ENCODE measurements around the gene IRS1.

IRS1 gene

DNA sequence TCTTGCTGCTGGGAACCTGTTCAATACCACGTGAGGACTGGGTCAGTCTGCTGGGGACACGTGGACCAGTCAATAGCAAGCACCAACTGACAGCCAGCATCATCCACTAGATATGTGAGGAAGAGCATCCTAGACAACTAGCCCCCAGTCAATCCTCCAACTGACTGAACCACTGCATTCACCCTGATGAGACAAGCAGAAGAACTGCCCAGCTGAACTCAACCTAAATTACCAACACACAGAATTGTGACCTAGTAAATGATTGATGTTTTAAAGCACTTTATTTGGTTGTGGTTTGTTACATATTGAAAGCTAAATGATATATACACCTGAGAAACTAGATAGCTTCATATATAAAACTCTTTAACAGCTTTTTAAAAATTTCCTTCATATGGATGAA is 15.7 kb downstream of the IRS1 start:
- Histone ChIP-seq H3K9ac (ENCODE audit: low read length) (no peak overlapping the region), H3K27me3 (ENCODE audit: control insufficient read depth, insufficient read depth, low read length) (no peaks in the 10 kb centered on the region), H3K4me3 (ENCODE audit: low read length) (no peak overlapping the region), H3K36me3 (ENCODE audit: control insufficient read depth, low read depth, low read length) (no peaks in the 10 kb centered on the region), H3K27ac (ENCODE audit: low read length) (no peak overlapping the region), H3K9me3 (ENCODE audit: control insufficient read depth, low read depth, low read length) (no peaks in the 10 kb centered on the region), H3K4me1 (ENCODE audit: control insufficient read depth, low read depth, low read length) (peaks cover 17% of the 10 kb centered on the region)

DNA sequence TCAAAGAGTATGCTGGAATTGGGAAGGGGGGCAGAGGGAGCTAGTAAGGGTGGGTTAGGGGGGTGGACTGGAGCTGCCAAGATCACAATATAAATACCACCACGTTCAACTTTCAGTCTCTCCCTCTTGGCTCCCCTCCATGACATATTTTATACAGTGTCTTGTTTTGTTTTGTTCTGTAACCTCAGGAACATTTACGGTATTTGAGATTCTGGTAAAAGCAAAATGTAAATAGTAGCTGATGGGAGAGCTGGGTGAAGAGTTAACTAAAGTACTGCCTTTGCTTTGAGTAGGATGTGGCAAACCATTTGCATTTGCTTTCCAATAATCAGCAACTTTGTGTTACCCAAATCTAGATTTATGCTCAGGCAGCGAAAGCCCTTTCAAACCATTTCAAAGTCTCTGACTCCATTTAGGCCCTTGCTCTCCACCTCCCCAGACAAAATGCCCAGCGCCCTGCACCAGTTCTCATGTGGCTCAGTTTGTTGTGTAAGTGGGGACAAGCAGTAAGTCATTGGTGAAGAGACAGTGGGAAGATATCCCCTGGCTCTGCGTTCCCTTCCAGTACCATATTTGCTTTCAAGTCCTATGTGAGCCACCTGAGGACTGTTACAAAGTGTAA is 17.4 kb downstream of the IRS1 start:
- no peaks in the 10 kb centered on the region for H3K36me3 ChIP-seq (ENCODE audit: control insufficient read depth, low read depth, low read length)
- H3K4me3 ChIP-seq (ENCODE audit: low read length), result no peak overlapping the region
- peaks cover 28% of the 10 kb centered on the region for H3K4me1 ChIP-seq (ENCODE audit: control insufficient read depth, low read depth, low read length)
- H3K9ac ChIP-seq (ENCODE audit: low read length), result no peak overlapping the region
- H3K9me3 ChIP-seq (ENCODE audit: control insufficient read depth, low read depth, low read length), result no peaks in the 10 kb centered on the region
- no peaks in the 10 kb centered on the region for H3K27me3 ChIP-seq (ENCODE audit: control insufficient read depth, insufficient read depth, low read length)
- no peak overlapping the region for H3K27ac ChIP-seq (ENCODE audit: low read length)

DNA sequence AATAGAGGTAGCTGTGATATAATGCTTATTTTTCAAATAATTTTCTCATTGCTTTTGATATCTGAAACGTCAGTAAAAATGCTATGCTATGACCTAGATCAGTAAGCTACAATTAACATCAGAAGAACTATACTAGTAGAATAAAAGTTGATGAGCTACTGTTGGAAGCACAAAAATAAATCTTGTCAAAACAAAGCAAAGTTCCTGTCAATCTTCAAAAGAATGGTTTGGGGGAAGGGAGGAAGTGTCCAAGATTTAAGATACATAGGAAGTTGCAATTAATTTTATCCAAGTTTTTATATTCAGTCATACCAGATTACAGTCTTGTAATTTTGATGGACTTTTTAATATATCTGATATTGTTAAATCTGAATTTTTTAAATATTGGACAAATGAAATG is 19.2 kb downstream of the IRS1 start:
- Histone ChIP-seq H3K4me1 (ENCODE audit: control insufficient read depth, low read depth, low read length) (peaks cover 29% of the 10 kb centered on the region), H3K9me3 (ENCODE audit: control insufficient read depth, low read depth, low read length) (no peaks in the 10 kb centered on the region), H3K36me3 (ENCODE audit: control insufficient read depth, low read depth, low read length) (no peaks in the 10 kb centered on the region), H3K4me3 (ENCODE audit: low read length) (no peak overlapping the region), H3K27me3 (ENCODE audit: control insufficient read depth, insufficient read depth, low read length) (no peaks in the 10 kb centered on the region), H3K27ac (ENCODE audit: low read length) (no peak overlapping the region), H3K9ac (ENCODE audit: low read length) (no peak overlapping the region)

DNA sequence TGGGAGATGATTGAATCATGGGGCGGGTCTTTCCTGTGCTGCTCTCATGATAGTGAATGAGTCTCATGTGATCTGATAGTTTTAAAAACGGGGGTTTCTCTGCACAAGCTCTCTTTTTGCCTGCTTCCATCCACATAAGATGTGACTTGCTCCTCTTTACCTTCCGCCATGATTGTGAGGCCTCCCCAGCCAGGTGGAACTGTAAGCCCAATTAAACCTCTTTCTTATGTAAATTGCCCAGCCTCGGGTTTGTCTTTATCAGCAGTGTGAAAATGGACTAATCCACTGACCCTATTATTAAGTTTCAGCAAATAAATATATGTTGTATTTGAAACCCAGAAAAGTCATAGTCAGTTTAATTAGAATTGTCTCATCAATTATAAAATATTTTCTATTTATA is 22.0 kb downstream of the IRS1 start:
- Histone ChIP-seq H3K36me3 (ENCODE audit: control insufficient read depth, low read depth, low read length) (no peaks in the 10 kb centered on the region), H3K4me1 (ENCODE audit: control insufficient read depth, low read depth, low read length) (peaks cover 29% of the 10 kb centered on the region), H3K9ac (ENCODE audit: low read length) (no peak overlapping the region), H3K4me3 (ENCODE audit: low read length) (peak overlapping the region; percentile 14), H3K9me3 (ENCODE audit: control insufficient read depth, low read depth, low read length) (no peaks in the 10 kb centered on the region), H3K27me3 (ENCODE audit: control insufficient read depth, insufficient read depth, low read length) (no peaks in the 10 kb centered on the region), H3K27ac (ENCODE audit: low read length) (no peak overlapping the region)

DNA sequence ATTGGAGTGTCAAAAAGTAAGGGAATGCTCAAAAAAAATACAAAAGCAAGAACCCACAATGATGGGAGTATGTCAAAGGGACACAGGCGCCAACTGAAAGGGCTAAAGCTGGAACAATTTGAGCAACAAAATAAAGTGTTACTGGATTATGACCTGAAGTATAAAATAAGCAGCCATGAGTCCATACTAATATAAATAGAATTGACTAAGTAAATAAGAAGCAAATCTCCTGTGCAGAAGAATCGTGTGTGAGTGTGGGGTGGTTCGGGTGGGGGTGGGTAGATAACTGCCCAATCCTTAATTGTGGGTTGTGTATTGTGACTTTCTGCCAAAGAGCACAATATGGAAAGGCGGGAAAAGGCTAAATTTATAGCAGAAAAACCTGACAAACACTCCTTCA is 23.5 kb downstream of the IRS1 start:
- Histone ChIP-seq H3K9me3 (ENCODE audit: control insufficient read depth, low read depth, low read length) (no peaks in the 10 kb centered on the region), H3K27ac (ENCODE audit: low read length) (no peak overlapping the region), H3K9ac (ENCODE audit: low read length) (no peak overlapping the region), H3K36me3 (ENCODE audit: control insufficient read depth, low read depth, low read length) (no peaks in the 10 kb centered on the region), H3K4me3 (ENCODE audit: low read length) (no peak overlapping the region), H3K4me1 (ENCODE audit: control insufficient read depth, low read depth, low read length) (peaks cover 16% of the 10 kb centered on the region), H3K27me3 (ENCODE audit: control insufficient read depth, insufficient read depth, low read length) (no peaks in the 10 kb centered on the region)

DNA sequence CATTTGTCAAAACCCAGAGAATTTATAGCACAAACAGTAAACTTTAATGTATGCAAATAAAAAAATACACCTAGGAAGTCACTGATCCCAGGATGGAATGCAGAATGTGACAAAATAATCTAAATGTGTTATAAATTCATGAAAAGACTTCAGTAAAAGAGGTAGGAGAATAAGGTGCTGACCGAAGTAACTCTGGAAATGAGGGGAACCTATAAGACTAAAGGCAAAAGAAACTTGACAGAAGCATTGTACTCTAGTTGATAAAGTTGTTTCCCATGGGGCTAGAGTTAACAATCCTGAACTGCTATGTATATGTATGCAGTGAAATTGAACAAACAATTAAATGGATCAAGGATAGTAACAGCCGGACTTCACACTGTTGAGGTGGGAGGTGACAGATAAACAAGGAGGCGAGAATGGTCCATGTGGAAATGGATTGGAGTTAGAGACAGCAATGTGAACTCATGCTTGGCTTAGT is 24.5 kb downstream of the IRS1 start:
- H3K9ac ChIP-seq (ENCODE audit: low read length), result no peak overlapping the region
- no peak overlapping the region for H3K27ac ChIP-seq (ENCODE audit: low read length)
- H3K27me3 ChIP-seq (ENCODE audit: control insufficient read depth, insufficient read depth, low read length), result no peaks in the 10 kb centered on the region
- H3K9me3 ChIP-seq (ENCODE audit: control insufficient read depth, low read depth, low read length), result no peaks in the 10 kb centered on the region
- H3K4me1 ChIP-seq (ENCODE audit: control insufficient read depth, low read depth, low read length), result peaks cover 12% of the 10 kb centered on the region
- no peaks in the 10 kb centered on the region for H3K36me3 ChIP-seq (ENCODE audit: control insufficient read depth, low read depth, low read length)
- no peak overlapping the region for H3K4me3 ChIP-seq (ENCODE audit: low read length)

DNA sequence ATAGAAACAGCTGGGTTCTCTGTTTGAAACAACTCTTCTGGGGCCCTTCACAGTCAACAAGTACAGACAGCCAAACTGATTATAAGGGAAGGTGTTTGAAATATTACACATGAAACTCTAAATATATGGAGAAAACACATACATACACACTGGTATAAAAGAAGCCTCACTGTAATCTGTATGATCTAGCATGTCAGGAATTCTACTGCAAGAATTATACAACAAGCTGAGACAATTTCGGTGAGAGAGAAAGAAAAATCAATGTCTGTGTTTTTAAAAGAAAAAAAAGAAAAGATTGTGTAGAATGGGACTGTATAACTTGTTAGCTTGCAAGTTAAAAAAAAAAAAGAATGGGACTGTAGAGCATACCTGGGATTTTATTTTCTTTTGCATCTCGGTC is 26.3 kb downstream of the IRS1 start:
- Histone ChIP-seq H3K27ac (ENCODE audit: low read length) (no peak overlapping the region), H3K36me3 (ENCODE audit: control insufficient read depth, low read depth, low read length) (no peaks in the 10 kb centered on the region), H3K9ac (ENCODE audit: low read length) (no peak overlapping the region), H3K9me3 (ENCODE audit: control insufficient read depth, low read depth, low read length) (no peaks in the 10 kb centered on the region), H3K27me3 (ENCODE audit: control insufficient read depth, insufficient read depth, low read length) (no peaks in the 10 kb centered on the region), H3K4me3 (ENCODE audit: low read length) (no peak overlapping the region), H3K4me1 (ENCODE audit: control insufficient read depth, low read depth, low read length) (peaks cover 7% of the 10 kb centered on the region)

DNA sequence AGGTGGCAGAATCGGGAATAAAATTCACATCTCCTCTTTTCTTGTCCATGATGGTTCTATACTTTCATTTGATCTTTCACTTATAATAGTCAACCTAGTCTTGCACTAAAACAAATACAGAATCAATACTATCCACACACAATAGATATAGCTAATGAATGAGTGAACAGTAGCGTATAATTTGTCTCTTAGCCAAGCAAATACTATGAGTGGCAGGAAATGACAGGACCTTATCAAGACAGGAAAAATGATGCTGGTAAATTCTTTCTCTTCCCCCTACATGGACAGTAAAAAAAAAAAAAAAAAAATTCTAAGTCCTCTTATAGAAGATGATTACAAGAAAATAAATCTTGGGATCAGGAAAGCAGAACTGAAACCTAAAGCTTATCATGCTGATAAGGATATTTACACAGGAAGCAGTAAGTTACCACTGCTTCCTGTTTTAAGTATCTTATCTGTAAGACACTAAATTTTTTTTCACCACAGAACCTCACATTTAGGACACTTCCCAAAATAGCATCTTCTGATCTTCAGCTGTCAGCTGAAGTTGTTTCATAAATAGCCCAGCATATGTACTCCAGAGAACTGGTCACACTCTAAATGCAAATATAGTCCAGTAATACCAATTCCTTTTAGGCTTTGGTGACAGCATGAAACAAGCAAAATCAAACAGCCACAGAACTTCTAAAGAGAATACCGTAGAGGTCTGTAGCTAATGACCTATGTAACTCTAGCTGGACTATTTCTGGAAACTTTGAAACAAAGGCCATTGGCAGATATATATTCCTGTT is 27.0 kb downstream of the IRS1 start:
- Histone ChIP-seq H3K9ac (ENCODE audit: low read length) (no peak overlapping the region), H3K27ac (ENCODE audit: low read length) (no peak overlapping the region), H3K36me3 (ENCODE audit: control insufficient read depth, low read depth, low read length) (no peaks in the 10 kb centered on the region), H3K4me3 (ENCODE audit: low read length) (no peak overlapping the region), H3K4me1 (ENCODE audit: control insufficient read depth, low read depth, low read length) (peaks cover 4% of the 10 kb centered on the region), H3K27me3 (ENCODE audit: control insufficient read depth, insufficient read depth, low read length) (no peaks in the 10 kb centered on the region), H3K9me3 (ENCODE audit: control insufficient read depth, low read depth, low read length) (no peaks in the 10 kb centered on the region)

DNA sequence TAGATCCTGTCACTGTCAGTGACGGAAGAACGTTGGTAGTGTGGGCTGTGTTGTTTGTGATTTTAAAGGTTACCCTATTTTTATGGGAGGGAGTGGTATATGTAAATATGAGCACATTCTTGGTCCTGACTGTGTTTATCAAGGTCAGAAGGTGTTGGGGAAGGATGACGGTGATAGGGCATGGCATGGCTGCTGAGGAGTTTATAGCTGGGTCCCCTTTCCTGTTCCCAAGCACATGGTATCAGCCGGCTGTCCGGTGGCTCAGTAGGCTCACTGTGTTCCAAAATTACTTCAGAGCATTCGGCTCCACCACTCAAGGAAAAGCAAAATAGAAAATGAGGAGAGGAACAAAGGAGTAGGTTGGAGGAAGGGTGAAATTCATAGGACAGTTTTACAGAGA is 28.6 kb downstream of the IRS1 start:
- no peak overlapping the region for H3K27ac ChIP-seq (ENCODE audit: low read length)
- H3K9ac ChIP-seq (ENCODE audit: low read length), result no peak overlapping the region
- H3K9me3 ChIP-seq (ENCODE audit: control insufficient read depth, low read depth, low read length), result no peaks in the 10 kb centered on the region
- no peaks in the 10 kb centered on the region for H3K36me3 ChIP-seq (ENCODE audit: control insufficient read depth, low read depth, low read length)
- no peaks in the 10 kb centered on the region for H3K27me3 ChIP-seq (ENCODE audit: control insufficient read depth, insufficient read depth, low read length)
- no peaks in the 10 kb centered on the region for H3K4me1 ChIP-seq (ENCODE audit: control insufficient read depth, low read depth, low read length)
- no peak overlapping the region for H3K4me3 ChIP-seq (ENCODE audit: low read length)

DNA sequence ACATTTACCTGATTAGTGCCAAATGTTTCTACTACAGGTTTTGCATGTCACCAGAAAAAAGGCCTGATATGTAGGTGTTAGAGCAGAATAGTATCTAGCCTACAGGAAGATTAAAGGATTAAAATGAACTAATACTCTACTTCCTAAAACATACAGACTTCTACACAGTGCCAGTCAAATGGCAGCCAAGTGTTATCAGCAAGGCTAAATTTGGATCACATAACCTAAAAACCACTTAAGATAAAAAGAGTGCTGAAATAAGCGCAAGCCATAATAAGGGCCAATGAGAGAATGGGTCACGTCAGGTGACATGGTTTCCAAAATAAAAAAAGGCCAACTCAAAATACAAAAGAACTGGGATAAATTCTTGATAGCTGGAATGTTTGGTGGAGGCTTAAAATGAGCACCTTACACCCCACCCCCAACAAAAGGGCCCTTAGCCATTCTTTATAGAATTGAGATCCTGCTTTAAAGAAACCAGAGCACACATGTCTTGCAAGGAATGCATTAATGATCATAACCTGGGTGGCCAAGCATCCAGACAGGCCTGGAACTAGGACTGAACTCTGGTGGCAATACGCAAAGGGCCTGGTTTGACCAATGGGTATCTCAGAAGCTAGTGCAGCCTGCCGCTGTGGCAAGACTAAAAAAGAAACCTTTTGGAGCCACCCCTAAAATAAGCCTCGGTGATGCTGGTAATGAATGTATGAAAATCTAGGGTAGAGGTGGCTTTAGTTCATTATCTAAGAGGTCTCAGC is 32.4 kb downstream of the IRS1 start:
- H3K36me3 ChIP-seq (ENCODE audit: control insufficient read depth, low read depth, low read length), result no peaks in the 10 kb centered on the region
- no peaks in the 10 kb centered on the region for H3K9me3 ChIP-seq (ENCODE audit: control insufficient read depth, low read depth, low read length)
- no peaks in the 10 kb centered on the region for H3K27me3 ChIP-seq (ENCODE audit: control insufficient read depth, insufficient read depth, low read length)
- H3K4me1 ChIP-seq (ENCODE audit: control insufficient read depth, low read depth, low read length), result no peaks in the 10 kb centered on the region
- no peak overlapping the region for H3K9ac ChIP-seq (ENCODE audit: low read length)
- no peak overlapping the region for H3K4me3 ChIP-seq (ENCODE audit: low read length)
- H3K27ac ChIP-seq (ENCODE audit: low read length), result no peak overlapping the region

DNA sequence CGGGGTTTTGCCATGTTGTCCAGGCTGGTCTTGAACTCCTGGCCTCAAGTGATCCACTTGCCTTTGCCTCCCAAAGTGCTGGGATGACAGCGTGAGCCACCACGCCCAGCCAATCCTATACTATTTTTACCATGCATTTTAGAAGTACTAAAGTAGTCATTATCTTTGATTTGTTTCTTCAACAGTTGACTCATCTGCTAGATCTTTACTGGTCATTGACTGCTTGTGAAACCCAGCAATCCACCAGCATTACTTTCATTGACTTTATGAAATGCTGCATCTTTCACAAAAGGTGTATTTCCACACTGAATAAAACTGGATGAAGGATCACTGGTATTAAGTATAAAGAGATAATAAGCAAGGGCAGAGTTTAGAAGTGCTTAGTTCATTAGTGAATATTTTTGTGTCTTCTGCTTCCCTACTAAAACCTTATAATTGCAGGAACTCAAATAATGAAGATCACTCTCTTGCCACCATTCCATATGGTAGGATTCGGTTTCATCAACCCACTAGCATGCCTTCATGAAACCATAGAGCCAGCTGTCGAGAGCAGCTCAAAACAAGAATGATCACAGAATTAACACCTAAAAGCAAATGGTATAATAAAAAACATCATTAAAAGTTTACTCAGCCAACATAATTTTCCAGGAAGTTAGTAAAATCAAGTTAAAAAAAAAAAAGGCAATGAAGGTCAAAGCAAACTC is 33.1 kb downstream of the IRS1 start:
- no peak overlapping the region for H3K4me3 ChIP-seq (ENCODE audit: low read length)
- no peak overlapping the region for H3K9ac ChIP-seq (ENCODE audit: low read length)
- H3K36me3 ChIP-seq (ENCODE audit: control insufficient read depth, low read depth, low read length), result no peaks in the 10 kb centered on the region

More for the DNA sequence above, 33.1 kb downstream of the IRS1 start:
- H3K9me3 ChIP-seq (ENCODE audit: control insufficient read depth, low read depth, low read length), result no peaks in the 10 kb centered on the region
- H3K27me3 ChIP-seq (ENCODE audit: control insufficient read depth, insufficient read depth, low read length), result no peaks in the 10 kb centered on the region
- no peak overlapping the region for H3K27ac ChIP-seq (ENCODE audit: low read length)
- H3K4me1 ChIP-seq (ENCODE audit: control insufficient read depth, low read depth, low read length), result no peaks in the 10 kb centered on the region

All from iPS-18a (cell line).